NCI-H460 (cell line): Measurements from ENCODE around the gene BARX1. TPM values are rescaled to one million over a fixed set of nuclear protein-coding genes. Genes with fewer than 3 reads are reported as not detected.

ENCODE experiments used
- DNase-seq: peaks from one replicate; pipeline ENCODE4 v3.0.0-alpha.2; 2016; ENCODE audit warnings: low read depth; ENCODE audit errors: extremely low read depth
- total RNA-seq: library from RNA; depleted of rRNA; stranded (reverse); fragments of >200 nt; shearing (Covaris generic); gene quantifications from 2 replicates; pipeline ENCODE4 v1.2.3, GENCODE V29; 2014; rRNA removed

Gene BARX1
- total RNA-seq, 1 experiment from 2014 or later: 0.37 TPM

DNA sequence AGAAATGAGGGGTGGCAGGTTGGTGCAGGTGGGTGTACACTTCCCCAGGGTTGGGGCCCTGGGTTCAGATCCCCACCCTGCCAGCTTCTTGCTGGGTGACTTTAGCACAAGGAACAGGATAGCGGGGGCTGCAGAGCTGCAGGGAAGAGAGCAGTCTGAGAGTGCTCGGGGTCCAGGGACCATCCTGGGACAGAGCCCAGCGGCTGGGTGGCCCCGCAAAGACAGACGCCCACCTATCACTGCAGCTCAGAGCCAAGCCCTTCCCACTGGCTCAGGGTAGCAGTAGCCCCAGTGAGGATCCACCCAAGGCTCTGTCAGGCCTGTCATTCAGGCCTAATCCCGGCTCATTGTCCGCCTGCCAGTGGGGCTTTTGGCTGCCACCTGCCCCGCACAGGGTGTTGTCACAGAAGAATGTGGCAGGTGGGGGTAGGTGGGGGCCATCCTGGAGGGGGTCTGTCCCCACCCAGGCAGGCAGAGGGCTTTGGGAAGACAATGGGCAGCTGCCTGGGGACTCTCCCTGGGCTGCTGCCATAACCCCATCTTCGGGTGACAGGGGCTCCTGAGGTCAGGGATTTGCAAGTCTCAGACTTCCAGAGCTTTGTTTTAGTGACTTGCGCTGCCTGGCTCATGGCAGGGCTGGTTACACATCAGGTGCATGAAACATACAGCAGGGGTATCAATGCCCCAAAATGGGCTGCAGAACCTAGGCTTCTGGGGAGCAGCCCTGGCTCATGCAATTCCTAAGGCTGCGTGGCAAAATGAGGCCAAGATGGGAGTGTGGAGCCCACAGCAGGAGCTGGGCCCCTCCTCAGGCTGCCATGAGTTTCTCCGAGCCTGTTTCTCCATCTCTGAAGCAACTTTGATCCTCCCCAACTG, 52.1 kb downstream of the BARX1 start:
- no peak for DNase-seq

DNA sequence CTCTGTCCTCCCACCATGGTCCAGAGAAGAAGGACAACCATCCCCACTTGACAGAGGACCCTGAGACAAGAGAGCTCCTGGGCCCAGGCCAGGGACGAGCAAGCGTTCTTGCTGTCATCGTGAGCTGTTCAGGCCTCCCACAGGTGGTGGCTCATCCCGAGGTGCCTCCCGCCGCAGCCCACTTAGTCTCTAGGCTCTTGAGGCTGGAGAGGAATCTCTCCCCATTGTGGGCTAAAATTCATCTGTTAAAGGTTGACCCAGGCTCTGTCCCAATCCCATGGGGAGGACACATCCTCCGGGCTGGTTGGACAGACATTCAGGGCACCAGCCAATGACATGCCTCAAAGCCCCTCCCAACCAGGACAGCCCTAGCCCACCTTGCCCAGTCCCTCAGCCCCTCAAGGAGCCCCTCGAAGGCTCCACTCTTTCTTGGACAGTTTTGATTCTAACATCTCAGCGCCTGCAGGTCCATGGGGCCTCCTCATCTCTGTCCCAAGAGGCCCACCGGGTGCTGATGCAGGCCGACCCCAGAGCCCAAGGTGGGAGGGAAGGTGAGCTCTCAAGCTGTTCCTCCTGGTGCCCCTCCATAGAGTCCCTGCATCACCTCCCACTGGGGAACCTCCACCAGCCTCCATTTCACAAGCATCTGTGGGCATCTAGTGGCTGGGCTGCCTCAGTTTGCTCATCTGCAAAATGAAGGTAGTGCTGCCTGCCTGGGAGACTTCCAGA, 52.9 kb downstream of the BARX1 start:
- DNase-seq: no peak

Other genes with a start within 250 kb of the BARX1 start
- 31.6 and 36.0 TPM in 2 replicates for gene PTPDC1, start 129.1 kb upstream of the BARX1 start, total RNA-seq